Suppressor macrophage treated with lipopolysaccharide for 1 hour (primary cell): Measurements from ENCODE around the gene CCL20.

Source experiments
- DNase-seq, 3 donors: peaks; one replicate each; pipeline ENCODE4 v3.0.0-alpha.2; 2020 to 2022

CCL20 gene

GRCh38 chr2:227834916-227835650 is 21.4 kb downstream of the CCL20 start:
- peak; percentile 39 to 60 (median 47) for DNase-seq

- DNase-seq: peak; percentile 68 to 81 (median 76)
These were observed 25.9 kb downstream of the CCL20 start for GRCh38 chr2:227839339-227840129.

GRCh38 chr2:227846831-227847230 is 33.2 kb downstream of the CCL20 start:
- DNase-seq: no peak

- no peak for DNase-seq
These were observed 34.5 kb downstream of the CCL20 start for GRCh38 chr2:227848146-227848545.

GRCh38 chr2:227848586-227848985 is 34.9 kb downstream of the CCL20 start:
- peak in 2 of 3 donors; percentile 28 to 34 for DNase-seq

GRCh38 chr2:227849906-227850305 is 36.3 kb downstream of the CCL20 start:
- no peak for DNase-seq

GRCh38 chr2:227853204-227853629 is 39.6 kb downstream of the CCL20 start:
- DNase-seq: no peak

- no peak for DNase-seq
These were observed 40.2 kb downstream of the CCL20 start for GRCh38 chr2:227853765-227854271.

GRCh38 chr2:227855440-227855839 is 41.8 kb downstream of the CCL20 start:
- DNase-seq: peak in 1 of 3 donors; percentile 22

GRCh38 chr2:227856697-227857096 is 43.1 kb downstream of the CCL20 start:
- no peak for DNase-seq

GRCh38 chr2:227860221-227860641 is 46.6 kb downstream of the CCL20 start:
- DNase-seq: no peak

GRCh38 chr2:227861011-227861410 is 47.4 kb downstream of the CCL20 start:
- DNase-seq: no peak

GRCh38 chr2:227862227-227862740 is 48.6 kb downstream of the CCL20 start:
- DNase-seq: peak; percentile 72 to 80 (median 76)

GRCh38 chr2:227862741-227863588 is 49.3 kb downstream of the CCL20 start:
- peak; percentile 67 to 87 (median 78) for DNase-seq

- DNase-seq: no peak
These were observed 50.6 kb downstream of the CCL20 start for GRCh38 chr2:227864161-227864756.

- no peak for DNase-seq
These were observed 51.6 kb downstream of the CCL20 start for GRCh38 chr2:227865291-227865690.
